Ureter (tissue), 1 donor: Measurements from ENCODE around the gene COQ10A. TPM values are rescaled to one million over a fixed set of nuclear protein-coding genes. Genes with fewer than 3 reads are reported as not detected.

ENCODE experiments used
- DNase-seq: peaks from one replicate; pipeline ENCODE4 v3.0.0-alpha.2; 2020; ENCODE audit warnings: low spot score
- total RNA-seq: library from RNA; stranded (reverse); gene quantifications from one replicate; pipeline ENCODE4 v1.2.4, GENCODE V29; 2023
- donor health status: DM: yes; HTN: yes; CAD: no.

The COQ10A gene
- 7.6 TPM for total RNA-seq

GRCh38 chr12:56266693-56267442 lies at the start of gene COQ10A:
COQ10A (plus strand) TSS chr12:56266942; CDS start chr12:56267119, 177 bp downstream.
- DNase-seq = peak; percentile 91

GRCh38 chr12:56219840-56220239 lies 46.9 kb upstream of the COQ10A start:
- no peak for DNase-seq

GRCh38 chr12:56220611-56221231 lies 46.0 kb upstream of the COQ10A start:
- no peak for DNase-seq

GRCh38 chr12:56221232-56221756 lies 45.4 kb upstream of the COQ10A start:
- DNase-seq = peak; percentile 81

- DNase-seq = peak; percentile 98
Measured at GRCh38 chr12:56221757-56222530, 44.8 kb upstream of the COQ10A start, which contains the start of gene RNF41. RNF41 (minus strand) TSS chr12:56221922; CDS start chr12:56214047, 7,875 bp downstream.

- DNase-seq = no peak
Measured at GRCh38 chr12:56222531-56222895, 44.2 kb upstream of the COQ10A start.

GRCh38 chr12:56223571-56224101 lies 43.1 kb upstream of the COQ10A start:
- DNase-seq = no peak

GRCh38 chr12:56224102-56224701 lies 42.5 kb upstream of the COQ10A start, which contains the start of gene NABP2:
NABP2 (plus strand) TSS chr12:56224342; CDS start chr12:56224857, 515 bp downstream.
- DNase-seq = peak; percentile 98

- DNase-seq = no peak
Measured at GRCh38 chr12:56224954-56225353, 41.8 kb upstream of the COQ10A start.

GRCh38 chr12:56229082-56229481 lies 37.7 kb upstream of the COQ10A start:
- DNase-seq = no peak

GRCh38 chr12:56229916-56230431 lies 36.8 kb upstream of the COQ10A start, which contains the start of gene SLC39A5:
SLC39A5 (plus strand) TSS chr12:56230051; CDS start chr12:56231275, 1,224 bp downstream.
- no peak for DNase-seq

GRCh38 chr12:56230432-56231183 lies 36.1 kb upstream of the COQ10A start:
- DNase-seq = no peak

GRCh38 chr12:56231184-56231582 lies 35.6 kb upstream of the COQ10A start:
- DNase-seq = no peak

GRCh38 chr12:56234746-56235436 lies 31.9 kb upstream of the COQ10A start:
- DNase-seq = no peak

- DNase-seq = no peak
Measured at GRCh38 chr12:56236091-56236490, 30.7 kb upstream of the COQ10A start.

GRCh38 chr12:56236985-56237384 lies 29.8 kb upstream of the COQ10A start:
- no peak for DNase-seq

- DNase-seq = no peak
Measured at GRCh38 chr12:56237552-56237951, 29.2 kb upstream of the COQ10A start.

- no peak for DNase-seq
Measured at GRCh38 chr12:56241424-56242303, 25.1 kb upstream of the COQ10A start.

GRCh38 chr12:56242986-56243385 lies 23.8 kb upstream of the COQ10A start:
- DNase-seq = no peak
